ENCODE results near the gene USP26.
"Not testable (repeated sequence)": the region's sequence is repeated elsewhere in the genome, so short reads cannot be mapped to it uniquely, and the experiment has no call there.

The USP26 gene

DNA sequence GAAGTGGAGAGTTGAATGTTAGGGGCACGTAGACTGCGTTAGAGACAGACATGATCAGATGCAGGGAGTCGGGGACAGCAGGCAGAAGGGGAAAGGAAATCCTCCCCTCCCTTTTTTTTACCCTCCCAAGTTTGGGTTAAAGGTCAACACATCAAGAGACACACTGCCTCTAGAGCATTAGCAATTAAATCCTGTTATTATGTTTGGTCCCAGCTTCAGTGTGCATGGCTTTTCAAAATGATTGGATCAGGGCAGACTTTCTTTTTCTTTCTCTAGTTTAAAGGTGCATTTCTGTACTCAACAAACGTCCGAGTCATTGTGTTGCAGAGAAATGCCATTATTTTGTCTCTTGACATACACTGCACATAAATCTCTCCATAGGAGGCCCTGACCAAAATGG lies 63.9 kb downstream of the USP26 start:
- in situ Hi-C loops (cut with MboI; ENCODE audit: low sequenced_read_pairs) = no loop called here

DNA sequence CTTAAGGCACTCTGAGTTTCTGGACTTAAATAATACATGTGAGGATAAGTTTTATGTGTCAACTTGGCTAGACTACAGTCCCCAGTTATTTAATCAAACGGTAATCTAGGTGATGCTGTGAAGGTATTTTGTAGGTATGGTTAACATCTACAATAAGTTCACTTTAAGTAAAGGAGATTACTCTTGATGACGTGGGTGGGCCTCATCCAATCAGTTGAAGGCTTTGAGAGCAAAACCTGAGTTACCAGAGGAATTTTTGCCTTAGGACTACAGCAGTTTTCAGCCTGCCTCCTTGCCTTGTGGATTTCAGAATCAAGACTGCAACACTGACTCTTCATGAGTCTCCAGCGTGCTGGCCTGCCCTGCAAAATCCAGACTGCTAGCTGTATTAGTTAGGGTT lies 78.7 kb downstream of the USP26 start:
- in situ Hi-C loops (cut with MboI; ENCODE audit: low sequenced_read_pairs) = no loop called here

DNA sequence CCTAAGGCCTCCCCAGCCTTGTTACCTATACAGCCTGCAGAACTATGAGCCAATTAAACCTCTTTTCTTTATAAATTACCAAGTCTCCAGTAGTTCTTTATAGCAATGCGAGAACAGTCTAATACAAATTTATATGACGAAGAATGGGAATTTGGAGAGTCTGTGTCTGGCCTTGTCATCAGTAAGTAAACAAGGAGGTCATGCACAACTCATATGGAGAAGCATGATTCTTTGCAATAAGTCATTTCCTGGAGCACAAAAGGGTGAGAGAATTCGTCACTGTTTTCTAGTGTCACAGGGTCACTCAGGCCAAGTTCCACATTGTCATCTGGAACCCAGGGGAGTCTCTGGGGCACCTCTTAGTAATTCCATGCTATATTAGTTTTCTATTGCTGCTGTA lies 89.5 kb downstream of the USP26 start:
- in situ Hi-C loops (cut with MboI; ENCODE audit: low sequenced_read_pairs) = no loop called here

DNA sequence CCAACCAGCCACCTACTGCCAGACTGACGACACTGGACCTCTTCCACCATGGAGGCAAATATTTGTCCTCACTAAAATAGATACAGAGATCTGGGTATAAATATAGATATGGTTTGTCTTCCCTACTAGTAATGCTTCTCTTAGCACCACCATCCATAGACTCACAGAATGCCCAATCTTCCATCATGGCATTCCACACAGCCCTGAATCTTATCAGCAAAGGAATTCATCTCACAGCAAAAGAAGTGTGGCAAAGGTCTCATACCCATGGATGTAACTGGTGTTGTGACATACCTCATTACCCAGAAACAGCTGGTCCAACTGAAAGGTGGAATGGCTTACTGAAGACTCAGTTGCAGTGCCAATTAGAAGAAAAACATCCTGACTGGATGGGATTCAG lies 91.3 kb downstream of the USP26 start:
- in situ Hi-C loops (cut with MboI; ENCODE audit: low sequenced_read_pairs) = no loop called here

DNA sequence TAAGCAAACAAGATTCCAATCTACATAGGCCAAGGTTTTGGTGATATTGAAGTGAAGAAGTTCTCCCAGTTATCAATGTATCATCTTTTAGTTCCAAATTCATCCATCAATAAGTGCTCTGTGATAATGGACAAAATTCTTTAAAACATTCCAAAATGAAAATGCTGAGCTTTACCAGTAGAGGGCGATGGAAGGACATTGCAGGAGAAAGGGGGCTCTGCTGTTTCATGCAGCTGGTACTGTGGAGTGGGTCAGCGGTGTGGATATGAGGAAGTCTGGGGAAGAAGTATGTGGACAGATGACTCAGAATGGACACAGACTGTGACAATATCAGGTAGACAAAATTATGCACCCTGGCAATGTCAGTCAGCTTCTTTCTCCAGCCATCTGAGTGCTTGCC lies 91.9 kb downstream of the USP26 start:
- in situ Hi-C loops (cut with MboI; ENCODE audit: low sequenced_read_pairs) = no loop called here

DNA sequence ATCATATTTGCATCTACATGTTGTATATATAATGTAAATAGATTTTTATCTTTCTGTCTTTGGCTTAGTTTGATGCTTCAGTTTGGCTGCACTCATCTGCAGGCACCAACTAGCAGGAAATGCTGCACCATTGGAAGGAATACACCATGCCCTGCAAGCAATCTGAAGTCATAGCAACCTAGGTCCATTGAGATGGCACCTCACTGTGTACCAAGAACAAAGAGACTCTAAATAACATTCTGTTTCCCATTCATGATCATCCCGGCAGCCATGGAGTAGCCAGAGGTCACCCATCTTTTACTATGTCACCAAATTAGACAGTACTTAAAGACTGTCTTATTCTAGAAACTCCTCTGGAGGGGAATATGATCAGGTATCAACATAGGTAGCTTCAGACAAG lies 97.7 kb downstream of the USP26 start:
- in situ Hi-C loops (cut with MboI; ENCODE audit: low sequenced_read_pairs) = no loop called here

DNA sequence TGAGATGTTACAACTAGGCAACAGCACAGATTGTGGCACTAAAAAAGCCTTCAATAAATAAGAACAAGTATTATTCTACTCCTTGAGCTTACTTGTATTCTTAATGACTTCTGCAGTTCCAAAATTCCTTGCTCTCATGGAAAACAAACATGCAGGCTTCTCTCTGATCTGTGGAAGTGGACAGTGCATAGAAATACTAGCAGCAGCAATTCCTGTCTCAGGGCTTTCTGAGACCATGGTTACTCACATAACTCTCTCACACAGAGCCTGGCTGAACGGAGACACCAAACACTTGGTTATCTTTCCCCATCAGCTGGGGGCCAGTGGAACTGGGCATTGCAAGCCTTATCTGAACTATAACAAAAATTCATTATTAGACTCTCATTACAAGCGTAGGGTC lies 106.1 kb downstream of the USP26 start:
- in situ Hi-C loops (cut with MboI; ENCODE audit: low sequenced_read_pairs) = no loop called here

DNA sequence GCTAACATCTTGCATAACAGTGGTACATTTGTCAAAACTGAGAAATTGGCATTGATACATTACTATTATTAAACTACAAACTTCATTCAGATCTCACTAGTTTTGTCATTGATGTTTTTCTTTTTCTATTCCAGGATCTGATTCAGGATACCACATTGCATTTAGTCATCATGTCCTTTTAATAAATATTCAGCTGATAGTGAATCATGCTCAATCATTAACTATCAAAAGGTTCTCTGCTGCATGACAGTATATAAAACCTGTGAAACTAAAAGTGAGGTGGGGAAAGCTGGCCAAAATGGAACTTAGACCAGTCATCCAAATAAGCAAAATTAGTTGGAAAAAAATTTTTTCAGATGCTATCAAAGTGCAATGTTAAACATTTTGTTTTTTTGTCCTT lies 110.4 kb downstream of the USP26 start:
- in situ Hi-C loops (cut with MboI; ENCODE audit: low sequenced_read_pairs) = no loop called here

DNA sequence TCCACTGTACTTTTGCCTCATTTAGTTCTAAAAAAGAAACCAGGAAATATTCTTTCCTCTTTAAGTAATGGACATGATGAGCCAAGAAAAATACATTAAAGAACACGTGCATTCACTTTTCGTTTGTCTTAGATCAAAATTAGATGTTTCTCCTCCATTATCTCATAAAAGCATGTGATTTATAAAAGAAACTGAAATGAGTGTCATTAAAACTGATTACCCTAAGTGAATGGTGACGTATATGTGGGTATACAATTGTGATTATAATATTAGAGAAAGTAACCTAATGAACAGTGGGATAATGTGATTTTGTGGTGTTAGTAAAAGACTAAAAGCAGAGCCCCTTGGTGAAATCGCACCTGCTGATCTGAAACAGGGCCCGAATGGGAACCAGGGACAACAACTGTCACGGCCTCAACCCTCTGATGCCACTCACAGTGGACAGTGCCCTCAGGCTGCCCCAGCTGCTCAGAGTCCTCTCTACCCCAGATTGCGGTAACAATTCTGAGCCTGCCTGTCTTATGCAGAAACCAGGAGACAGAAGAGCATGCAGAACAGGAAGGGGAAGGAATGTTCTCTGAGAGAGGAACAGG lies 112.8 kb downstream of the USP26 start:
- in situ Hi-C loops (cut with MboI; ENCODE audit: low sequenced_read_pairs) = no loop called here

DNA sequence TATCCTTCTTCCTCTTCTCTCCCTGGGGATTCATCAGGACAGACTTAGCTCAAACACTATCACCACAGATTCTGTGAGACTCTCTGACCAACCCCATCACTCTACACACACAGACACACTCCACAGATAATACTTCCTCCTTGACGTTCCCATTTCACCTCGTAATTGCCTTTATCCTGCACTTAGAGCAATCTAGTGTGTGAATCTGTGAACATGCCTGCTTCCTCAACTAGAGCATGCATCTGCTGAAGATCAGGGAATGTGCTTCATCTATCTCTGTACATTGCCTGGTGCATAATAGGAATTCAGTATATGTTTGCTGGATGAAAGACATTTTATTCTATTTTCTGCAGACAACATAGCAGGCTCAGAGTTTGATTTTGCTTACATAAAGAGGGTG lies 113.4 kb downstream of the USP26 start:
- in situ Hi-C loops (cut with MboI; ENCODE audit: low sequenced_read_pairs) = no loop called here

DNA sequence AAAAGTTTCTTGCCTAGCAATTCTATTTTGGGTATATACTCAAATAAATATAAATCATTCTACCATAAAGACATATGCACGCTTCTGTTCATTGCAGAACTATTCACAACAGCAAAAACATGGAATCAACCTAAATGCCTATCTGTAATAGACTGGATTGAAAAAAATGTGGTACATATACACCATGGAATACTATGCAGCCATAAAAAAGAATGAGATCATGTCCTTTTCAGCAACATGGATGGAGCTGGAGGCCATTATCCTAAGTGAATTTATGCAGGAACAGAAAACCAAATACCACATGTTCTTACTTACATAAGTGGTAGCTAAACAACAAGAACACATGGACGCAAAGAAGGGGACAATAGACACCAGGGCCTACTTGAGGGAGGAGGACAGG lies 116.9 kb downstream of the USP26 start:
- in situ Hi-C loops (cut with MboI; ENCODE audit: low sequenced_read_pairs) = not testable (repeated sequence)

Data from HL-60/S4 (cell line).